Measurements from ENCODE around the gene USP6NL.

DNA sequence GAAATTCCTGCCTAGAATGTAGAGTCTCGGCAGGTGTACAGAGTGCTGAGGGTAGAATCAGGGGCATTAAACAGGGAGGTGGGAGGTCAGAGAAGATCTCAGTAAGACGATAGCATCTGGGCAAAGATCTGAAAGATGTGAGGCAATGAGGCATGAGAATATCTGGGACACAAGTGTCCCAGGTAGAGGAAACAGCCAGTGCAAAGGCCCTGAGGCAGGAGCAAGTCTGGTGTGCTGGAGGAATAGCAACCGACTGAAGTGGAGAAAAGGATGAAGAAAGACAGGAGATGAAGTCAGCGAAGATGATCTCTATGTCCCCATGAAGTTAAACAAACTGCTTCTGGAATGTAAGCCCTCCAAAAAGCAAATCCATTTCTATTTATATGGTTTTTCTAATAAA is 84.4 kb downstream of the USP6NL start:
- TF ChIP-seq, protein P1, sequence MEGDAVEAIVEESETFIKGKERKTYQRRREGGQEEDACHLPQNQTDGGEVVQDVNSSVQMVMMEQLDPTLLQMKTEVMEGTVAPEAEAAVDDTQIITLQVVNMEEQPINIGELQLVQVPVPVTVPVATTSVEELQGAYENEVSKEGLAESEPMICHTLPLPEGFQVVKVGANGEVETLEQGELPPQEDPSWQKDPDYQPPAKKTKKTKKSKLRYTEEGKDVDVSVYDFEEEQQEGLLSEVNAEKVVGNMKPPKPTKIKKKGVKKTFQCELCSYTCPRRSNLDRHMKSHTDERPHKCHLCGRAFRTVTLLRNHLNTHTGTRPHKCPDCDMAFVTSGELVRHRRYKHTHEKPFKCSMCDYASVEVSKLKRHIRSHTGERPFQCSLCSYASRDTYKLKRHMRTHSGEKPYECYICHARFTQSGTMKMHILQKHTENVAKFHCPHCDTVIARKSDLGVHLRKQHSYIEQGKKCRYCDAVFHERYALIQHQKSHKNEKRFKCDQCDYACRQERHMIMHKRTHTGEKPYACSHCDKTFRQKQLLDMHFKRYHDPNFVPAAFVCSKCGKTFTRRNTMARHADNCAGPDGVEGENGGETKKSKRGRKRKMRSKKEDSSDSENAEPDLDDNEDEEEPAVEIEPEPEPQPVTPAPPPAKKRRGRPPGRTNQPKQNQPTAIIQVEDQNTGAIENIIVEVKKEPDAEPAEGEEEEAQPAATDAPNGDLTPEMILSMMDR (IDR thresholded peaks at IDR 0.05): no peak
- TF ChIP-seq POLR2AphosphoS5 (IDR thresholded peaks at IDR 0.05): no peak
